ENCODE results near the gene OTULIN.

Gene OTULIN

DNA sequence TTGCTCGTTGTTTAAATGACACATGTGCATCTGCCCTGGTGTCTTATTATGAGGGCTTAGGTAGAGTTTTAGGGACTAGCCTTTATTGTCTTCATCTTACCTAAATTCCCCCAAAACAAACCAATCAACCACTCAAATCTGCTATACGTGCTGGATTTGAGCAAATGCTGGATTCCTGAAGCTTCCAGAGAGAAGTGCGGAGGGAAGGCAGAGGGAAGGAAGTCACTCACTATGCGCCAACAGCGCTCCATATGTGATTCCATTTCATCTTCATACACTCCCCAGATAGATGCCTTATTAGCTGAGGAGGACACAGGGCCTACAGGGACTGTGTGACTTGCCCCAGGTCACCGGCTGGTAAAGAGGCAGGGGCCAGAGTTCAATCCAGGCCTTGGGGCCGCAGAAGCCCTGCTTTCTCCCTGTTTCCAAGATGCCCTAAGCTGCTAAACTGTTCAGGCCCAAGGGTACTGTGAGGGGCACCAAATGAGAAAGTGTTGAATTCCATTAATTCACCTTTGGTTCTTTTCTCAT is 63.5 kb downstream of the OTULIN start:
- Histone ChIP-seq H3K9me3 (ENCODE audit: control insufficient read depth, insufficient read depth, low read depth, low read length) (no peaks in the 10 kb centered on the region), H3K36me3 (ENCODE audit: control insufficient read depth in 2 of 2, insufficient read depth in 1 of 2, low read length in 2 of 2) (peaks cover 0 to 4% of the 10 kb centered on the region in 2 experiments; a peak in 1 of 3 replicates), H3K4me3 (ENCODE audit: low read depth, low read length) (no peak overlapping the region), H3K4me1 (ENCODE audit: control insufficient read depth, insufficient read depth, low read length) (no peaks in the 10 kb centered on the region), H3K27ac (ENCODE audit: extremely low read depth, low read depth, low read length) (no peak overlapping the region)
- no peak for TF ChIP-seq ZXDB (tag by site-specific recombination; IDR thresholded peaks at IDR 0.05)
- TF ChIP-seq ZNF555 (tag by site-specific recombination; conservative IDR thresholded peaks at IDR 0.05): no peak
- ChIA-PET POLR2A (no interaction called here), CTCF (interaction anchor here (0.5 to 8.4 kb wide), 46 partner anchors 10 to 1206 kb away, joined by 3 to 134 read pairs (median 5); no protein-coding TSS in a partner anchor)

DNA sequence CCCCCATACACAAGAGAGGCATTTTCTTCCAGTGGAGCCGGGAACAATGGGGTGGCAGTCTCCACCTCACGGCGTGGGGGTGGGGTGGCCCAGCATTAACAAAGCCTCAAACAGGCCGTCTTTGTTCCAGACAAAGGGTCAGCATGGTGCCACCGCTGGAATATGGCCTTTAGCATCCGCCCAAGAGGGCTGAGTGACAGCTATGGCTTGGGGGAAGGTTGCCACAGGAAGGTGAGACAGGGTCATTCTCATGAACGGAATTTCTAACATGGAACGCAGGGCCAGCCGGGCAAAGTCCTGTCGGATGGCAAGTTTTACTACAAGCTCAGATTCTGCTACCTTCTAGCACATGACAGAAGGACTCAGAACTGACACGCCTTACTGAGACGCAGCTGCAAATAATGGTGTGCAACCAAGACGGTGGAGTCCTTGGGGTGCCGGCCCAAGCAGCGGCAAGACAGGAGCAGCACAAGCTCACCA is 64.0 kb downstream of the OTULIN start:
- Histone ChIP-seq H3K4me1 (ENCODE audit: control insufficient read depth, insufficient read depth, low read length) (no peaks in the 10 kb centered on the region), H3K27ac (ENCODE audit: extremely low read depth, low read depth, low read length) (no peak overlapping the region), H3K36me3 (ENCODE audit: control insufficient read depth in 2 of 2, insufficient read depth in 1 of 2, low read length in 2 of 2) (peaks cover 0 to 4% of the 10 kb centered on the region in 2 experiments; a peak in 1 of 3 replicates), H3K9me3 (ENCODE audit: control insufficient read depth, insufficient read depth, low read depth, low read length) (no peaks in the 10 kb centered on the region), H3K4me3 (ENCODE audit: low read depth, low read length) (no peak overlapping the region)
- ChIA-PET CTCF (interaction anchor here (0.6 to 8.4 kb wide), 18 partner anchors 13 to 569 kb away, joined by 3 to 134 read pairs (median 4); no protein-coding TSS in a partner anchor), POLR2A (interaction anchor here (0.7 kb wide), 1 partner anchor 13 kb away, joined by 4 read pairs; no protein-coding TSS in a partner anchor)
- TF ChIP-seq ZNF621 (tag by site-specific recombination; IDR thresholded peaks at IDR 0.05) (no peak), SP2 (tag by site-specific recombination; IDR thresholded peaks at IDR 0.05) (no peak), ZBTB1 (tag by site-specific recombination; IDR thresholded peaks at IDR 0.05) (no peak), ZNF23 (tag by site-specific recombination; IDR thresholded peaks at IDR 0.05; ENCODE audit: borderline replicate concordance) (no peak), ZNF121 (tag by site-specific recombination; IDR thresholded peaks at IDR 0.05) (no peak), FEZF1 (tag by site-specific recombination; IDR thresholded peaks at IDR 0.05) (no peak)
- TF ChIP-seq, protein P1, sequence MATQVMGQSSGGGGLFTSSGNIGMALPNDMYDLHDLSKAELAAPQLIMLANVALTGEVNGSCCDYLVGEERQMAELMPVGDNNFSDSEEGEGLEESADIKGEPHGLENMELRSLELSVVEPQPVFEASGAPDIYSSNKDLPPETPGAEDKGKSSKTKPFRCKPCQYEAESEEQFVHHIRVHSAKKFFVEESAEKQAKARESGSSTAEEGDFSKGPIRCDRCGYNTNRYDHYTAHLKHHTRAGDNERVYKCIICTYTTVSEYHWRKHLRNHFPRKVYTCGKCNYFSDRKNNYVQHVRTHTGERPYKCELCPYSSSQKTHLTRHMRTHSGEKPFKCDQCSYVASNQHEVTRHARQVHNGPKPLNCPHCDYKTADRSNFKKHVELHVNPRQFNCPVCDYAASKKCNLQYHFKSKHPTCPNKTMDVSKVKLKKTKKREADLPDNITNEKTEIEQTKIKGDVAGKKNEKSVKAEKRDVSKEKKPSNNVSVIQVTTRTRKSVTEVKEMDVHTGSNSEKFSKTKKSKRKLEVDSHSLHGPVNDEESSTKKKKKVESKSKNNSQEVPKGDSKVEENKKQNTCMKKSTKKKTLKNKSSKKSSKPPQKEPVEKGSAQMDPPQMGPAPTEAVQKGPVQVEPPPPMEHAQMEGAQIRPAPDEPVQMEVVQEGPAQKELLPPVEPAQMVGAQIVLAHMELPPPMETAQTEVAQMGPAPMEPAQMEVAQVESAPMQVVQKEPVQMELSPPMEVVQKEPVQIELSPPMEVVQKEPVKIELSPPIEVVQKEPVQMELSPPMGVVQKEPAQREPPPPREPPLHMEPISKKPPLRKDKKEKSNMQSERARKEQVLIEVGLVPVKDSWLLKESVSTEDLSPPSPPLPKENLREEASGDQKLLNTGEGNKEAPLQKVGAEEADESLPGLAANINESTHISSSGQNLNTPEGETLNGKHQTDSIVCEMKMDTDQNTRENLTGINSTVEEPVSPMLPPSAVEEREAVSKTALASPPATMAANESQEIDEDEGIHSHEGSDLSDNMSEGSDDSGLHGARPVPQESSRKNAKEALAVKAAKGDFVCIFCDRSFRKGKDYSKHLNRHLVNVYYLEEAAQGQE (tag by site-specific recombination; IDR thresholded peaks at IDR 0.05): no peak
- TF ChIP-seq, protein P2, sequence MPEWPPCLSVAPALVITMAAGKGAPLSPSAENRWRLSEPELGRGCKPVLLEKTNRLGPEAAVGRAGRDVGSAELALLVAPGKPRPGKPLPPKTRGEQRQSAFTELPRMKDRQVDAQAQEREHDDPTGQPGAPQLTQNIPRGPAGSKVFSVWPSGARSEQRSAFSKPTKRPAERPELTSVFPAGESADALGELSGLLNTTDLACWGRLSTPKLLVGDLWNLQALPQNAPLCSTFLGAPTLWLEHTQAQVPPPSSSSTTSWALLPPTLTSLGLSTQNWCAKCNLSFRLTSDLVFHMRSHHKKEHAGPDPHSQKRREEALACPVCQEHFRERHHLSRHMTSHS (tag by site-specific recombination; IDR thresholded peaks at IDR 0.05): no peak
- TF ChIP-seq, protein P3, sequence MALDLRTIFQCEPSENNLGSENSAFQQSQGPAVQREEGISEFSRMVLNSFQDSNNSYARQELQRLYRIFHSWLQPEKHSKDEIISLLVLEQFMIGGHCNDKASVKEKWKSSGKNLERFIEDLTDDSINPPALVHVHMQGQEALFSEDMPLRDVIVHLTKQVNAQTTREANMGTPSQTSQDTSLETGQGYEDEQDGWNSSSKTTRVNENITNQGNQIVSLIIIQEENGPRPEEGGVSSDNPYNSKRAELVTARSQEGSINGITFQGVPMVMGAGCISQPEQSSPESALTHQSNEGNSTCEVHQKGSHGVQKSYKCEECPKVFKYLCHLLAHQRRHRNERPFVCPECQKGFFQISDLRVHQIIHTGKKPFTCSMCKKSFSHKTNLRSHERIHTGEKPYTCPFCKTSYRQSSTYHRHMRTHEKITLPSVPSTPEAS (tag by site-specific recombination; IDR thresholded peaks at IDR 0.05): no peak

DNA sequence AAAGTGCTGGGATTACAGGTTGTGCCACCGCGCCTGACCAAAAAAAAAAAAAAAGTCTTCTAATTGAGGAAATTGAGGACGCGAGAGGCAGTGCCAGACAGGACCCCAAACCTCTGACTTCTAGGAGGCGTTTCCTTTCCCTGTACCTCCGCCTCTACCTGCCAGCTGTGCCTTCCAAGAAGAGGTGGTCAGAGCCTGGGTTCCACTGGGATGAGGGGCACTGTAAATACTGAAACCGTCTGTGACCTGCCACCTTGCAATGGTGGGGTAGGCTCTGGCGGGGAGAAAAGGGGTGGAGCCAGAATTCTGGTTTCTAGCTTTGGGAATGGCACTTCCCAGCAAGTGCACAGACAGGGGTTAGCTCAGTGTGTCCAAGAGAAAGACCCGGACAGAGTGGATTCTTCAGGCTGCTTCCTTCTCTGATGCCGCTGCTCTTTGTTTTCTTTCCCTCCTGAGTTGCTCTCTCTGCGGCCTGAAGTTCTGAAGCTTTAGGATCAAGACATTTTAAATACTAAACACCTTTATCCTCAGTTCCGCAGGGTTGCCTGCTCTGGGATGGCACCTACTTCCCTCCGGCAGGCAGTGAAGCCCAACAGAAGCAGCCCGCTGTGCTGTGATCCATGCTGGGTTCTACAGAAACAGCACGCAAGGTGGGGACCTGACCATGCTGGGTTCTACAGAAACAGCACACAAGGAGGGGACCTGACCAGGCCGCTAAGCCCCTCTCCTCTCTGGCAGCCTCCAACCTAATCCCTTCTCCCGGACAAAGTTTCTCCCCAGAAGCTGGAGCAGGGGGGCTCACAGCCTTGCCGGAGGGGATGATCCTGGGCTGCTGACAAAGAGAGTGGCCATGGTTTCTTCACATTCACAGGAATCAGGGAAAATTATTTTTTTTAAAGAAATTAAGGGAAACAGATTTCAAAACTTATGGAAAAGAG is 65.2 kb downstream of the OTULIN start:
- Histone ChIP-seq H3K4me1 (ENCODE audit: control insufficient read depth, insufficient read depth, low read length) (no peaks in the 10 kb centered on the region), H3K9me3 (ENCODE audit: control insufficient read depth, insufficient read depth, low read depth, low read length) (no peaks in the 10 kb centered on the region), H3K27ac (ENCODE audit: extremely low read depth, low read depth, low read length) (no peak overlapping the region), H3K36me3 (ENCODE audit: control insufficient read depth in 2 of 2, insufficient read depth in 1 of 2, low read length in 2 of 2) (peaks cover 0 to 4% of the 10 kb centered on the region in 2 experiments; a peak in 1 of 3 replicates), H3K4me3 (ENCODE audit: low read depth, low read length) (no peak overlapping the region)
- ChIA-PET CTCF (interaction anchor here (0.5 to 8.4 kb wide), 3 partner anchors 189 to 273 kb away, joined by 3 to 134 read pairs (median 3); no protein-coding TSS in a partner anchor), POLR2A (interaction anchor here (0.7 kb wide), 1 partner anchor 14 kb away, joined by 4 read pairs; no protein-coding TSS in a partner anchor)
- TF ChIP-seq, protein P4, sequence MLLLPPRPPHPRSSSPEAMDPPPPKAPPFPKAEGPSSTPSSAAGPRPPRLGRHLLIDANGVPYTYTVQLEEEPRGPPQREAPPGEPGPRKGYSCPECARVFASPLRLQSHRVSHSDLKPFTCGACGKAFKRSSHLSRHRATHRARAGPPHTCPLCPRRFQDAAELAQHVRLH (tag by site-specific recombination; IDR thresholded peaks at IDR 0.05): no peak
- no peak for TF ChIP-seq ZNF76 (tag by site-specific recombination; IDR thresholded peaks at IDR 0.05; ENCODE audit: borderline replicate concordance, low read depth)
- TF ChIP-seq ZNF48 (tag by site-specific recombination; IDR thresholded peaks at IDR 0.05): no peak
- TF ChIP-seq, protein P5, sequence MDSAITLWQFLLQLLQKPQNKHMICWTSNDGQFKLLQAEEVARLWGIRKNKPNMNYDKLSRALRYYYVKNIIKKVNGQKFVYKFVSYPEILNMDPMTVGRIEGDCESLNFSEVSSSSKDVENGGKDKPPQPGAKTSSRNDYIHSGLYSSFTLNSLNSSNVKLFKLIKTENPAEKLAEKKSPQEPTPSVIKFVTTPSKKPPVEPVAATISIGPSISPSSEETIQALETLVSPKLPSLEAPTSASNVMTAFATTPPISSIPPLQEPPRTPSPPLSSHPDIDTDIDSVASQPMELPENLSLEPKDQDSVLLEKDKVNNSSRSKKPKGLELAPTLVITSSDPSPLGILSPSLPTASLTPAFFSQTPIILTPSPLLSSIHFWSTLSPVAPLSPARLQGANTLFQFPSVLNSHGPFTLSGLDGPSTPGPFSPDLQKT (IDR thresholded peaks at IDR 0.05; ENCODE audit: borderline replicate concordance, low read depth, low read length): no peak
- TF ChIP-seq ZNF112 (tag by site-specific recombination; IDR thresholded peaks at IDR 0.05): no peak
- no peak for TF ChIP-seq ZNF202 (tag by site-specific recombination; IDR thresholded peaks at IDR 0.05; ENCODE audit: borderline replicate concordance)
- TF ChIP-seq, protein P3 (tag by site-specific recombination; IDR thresholded peaks at IDR 0.05): no peak
- no peak for TF ChIP-seq ZNF133 (tag by site-specific recombination; IDR thresholded peaks at IDR 0.05)
- TF ChIP-seq MEIS1 (CRISPR knock-in tag; IDR thresholded peaks at IDR 0.05; ENCODE audit: borderline replicate concordance): no peak
